Thyroid gland (tissue), 4 donors: ENCODE data around the gene COX19.
A peak's percentile ranks its signal among the peaks of the same experiment; 100 is the strongest.

Experiments
- POLR2A ChIP-seq, 2 donors: fragments of 450-650 bp; IDR thresholded peaks; one replicate each; pipeline ENCODE4 v1.6.1; 2017; ENCODE audit warnings: antibody characterized with exemption in 2 of 2, mild to moderate bottlenecking in 2 of 2, moderate library complexity in 1 of 2
- TF ChIP-seq, protein P1 (sequence below), 6 experiments: fragments of 200-600 bp in 3 of 6; fragments of 450-650 bp in 3 of 6; sonication (generic) in 3 of 6; IDR thresholded peaks; one replicate each; pipeline ENCODE4 v1.5.1; 2016 to 2019; ENCODE audit warnings: antibody characterized with exemption in 6 of 6, mild to moderate bottlenecking in 2 of 6, inconsistent platforms in 1 of 6, moderate library complexity in 1 of 6

GRCh38 chr7:953547-954327, 21.6 kb downstream of the COX19 start:
- TF ChIP-seq, protein P1, sequence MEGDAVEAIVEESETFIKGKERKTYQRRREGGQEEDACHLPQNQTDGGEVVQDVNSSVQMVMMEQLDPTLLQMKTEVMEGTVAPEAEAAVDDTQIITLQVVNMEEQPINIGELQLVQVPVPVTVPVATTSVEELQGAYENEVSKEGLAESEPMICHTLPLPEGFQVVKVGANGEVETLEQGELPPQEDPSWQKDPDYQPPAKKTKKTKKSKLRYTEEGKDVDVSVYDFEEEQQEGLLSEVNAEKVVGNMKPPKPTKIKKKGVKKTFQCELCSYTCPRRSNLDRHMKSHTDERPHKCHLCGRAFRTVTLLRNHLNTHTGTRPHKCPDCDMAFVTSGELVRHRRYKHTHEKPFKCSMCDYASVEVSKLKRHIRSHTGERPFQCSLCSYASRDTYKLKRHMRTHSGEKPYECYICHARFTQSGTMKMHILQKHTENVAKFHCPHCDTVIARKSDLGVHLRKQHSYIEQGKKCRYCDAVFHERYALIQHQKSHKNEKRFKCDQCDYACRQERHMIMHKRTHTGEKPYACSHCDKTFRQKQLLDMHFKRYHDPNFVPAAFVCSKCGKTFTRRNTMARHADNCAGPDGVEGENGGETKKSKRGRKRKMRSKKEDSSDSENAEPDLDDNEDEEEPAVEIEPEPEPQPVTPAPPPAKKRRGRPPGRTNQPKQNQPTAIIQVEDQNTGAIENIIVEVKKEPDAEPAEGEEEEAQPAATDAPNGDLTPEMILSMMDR (IDR thresholded peaks at IDR 0.05): no peak
- TF ChIP-seq POLR2A (IDR thresholded peaks at IDR 0.05): peak in 1 of 2 donors; percentile 38
